Adrenal gland (tissue), 12 donors: ENCODE results near the gene TMA7. TPM values are rescaled to one million over a fixed set of nuclear protein-coding genes. Genes with fewer than 3 reads are reported as not detected.

Experiments
- DNase-seq, 7 donors: peaks; one replicate each; pipeline ENCODE4 v3.0.0-alpha.2; 2019 to 2020
- H3K27ac ChIP-seq, 5 donors: fragments of 200-600 bp; sonication (generic) in 4 of 5; 1 replicate in 3 of 5; 2 replicates in 2 of 5; pipeline versions ENCODE4 v1.5.1 to v1.8.0; 2016 to 2020; ENCODE audit warnings: mild to moderate bottlenecking in 1 of 5
- H3K27me3 ChIP-seq: fragments of 200-600 bp; 2 replicates; pipeline ENCODE4 v1.8.0; 2021
- H3K36me3 ChIP-seq, 2 donors: fragments of 200-600 bp; replicated peaks in 1 of 2; 1 replicate in 1 of 2; 2 replicates in 1 of 2; pipeline versions ENCODE4 v1.5.1 to v1.8.0; 2018 to 2022
- H3K4me1 ChIP-seq, 2 donors: fragments of 200-600 bp; replicated peaks in 1 of 2; 1 replicate in 1 of 2; 2 replicates in 1 of 2; pipeline versions ENCODE4 v1.5.1 to v1.8.0; 2018 to 2021
- H3K4me3 ChIP-seq, 4 donors: fragments of 200-600 bp; sonication (generic) in 3 of 4; one replicate each; pipeline ENCODE4 v1.5.1; 2016 to 2018
- H3K9me3 ChIP-seq, 3 donors: fragments of 200-600 bp; sonication (generic) in 1 of 3; replicated peaks in 1 of 3; 1 replicate in 2 of 3; 2 replicates in 1 of 3; pipeline versions ENCODE4 v1.5.1 to v1.8.0; 2016 to 2021
- CTCF ChIP-seq, 6 experiments: fragments of 450-650 bp in 4 of 6; fragments of 200-600 bp in 2 of 6; sonication (generic) in 1 of 6; IDR thresholded peaks; 1 replicate in 5 of 6; 2 replicates in 1 of 6; pipeline versions ENCODE4 v1.5.1 to v1.8.0; 2016 to 2021; ENCODE audit warnings: antibody characterized with exemption in 6 of 6, mild to moderate bottlenecking in 2 of 6, moderate library complexity in 1 of 6
- POLR2A ChIP-seq, 2 donors: fragments of 450-650 bp; IDR thresholded peaks; one replicate each; pipeline ENCODE4 v1.6.1; 2017; ENCODE audit warnings: antibody characterized with exemption in 2 of 2, mild to moderate bottlenecking in 2 of 2, moderate library complexity in 1 of 2
- WGBS, 4 donors: extraction: QIAGEN DNeasy Blood & Tissue Kit in 2 of 4; methylation state at CpG; one replicate each; pipeline versions ENCODE4 v1.1.5 to v1.1.7; 2013 to 2017; 5-methylcytosine and 5-hydroxymethylcytosine counted together
- intact Hi-C, 2 donors: fragments of 100-400 bp; cut with DNase I; formaldehyde crosslinking; loops; one replicate each; pipeline versions ENCODE4 v1.14.1 to v1.15.0; 2022 to 2023
- polyA plus RNA-seq, 3 donors: library from polyadenylated mRNA; stranded (reverse); fragments of 200-250 nt in 2 of 3; fragments of 350-450 nt in 1 of 3; fragmentation: Illumina TruSeq in 1 of 3; extraction: RNeasy Lipid Tissue Mini Kit (QIAGEN cat#74804) in 1 of 3; gene quantifications; one replicate each; pipeline ENCODE4 v1.2.3, GENCODE V29; 2013 to 2014
- total RNA-seq, 9 donors: library from RNA; depleted of rRNA in 4 of 9; stranded (reverse); fragments of >200 nt in 4 of 9; fragments of 120-200 nt in 1 of 9; fragmentation: NEBNext Ultra II Directional in 1 of 9; extraction: Animal tissue kit (Norgen Biotek cat#: 25700) in 1 of 9; gene quantifications; one replicate each; pipeline versions ENCODE4 v1.1.0 to v1.2.4, GENCODE V29; 2013 to 2023
- donor health status: healthy with polysubstance abuse.
- donor health status: Bipolar disorder and iron deficiency.
- donor health status: DM: yes; HTN: yes; CAD: no.
- donor health status: DM: no; HTN: no; CAD: no.
- donor health status: DM: no; HTN: no; CAD: no.
- donor health status: DM: yes; HTN: yes; CAD: no.

Gene TMA7
- total and polyA plus RNA-seq, 12 donors: 177 to 891 (median 284) TPM

- no peaks in the 10 kb centered on the region for H3K4me1 ChIP-seq
- H3K27me3 ChIP-seq: no peaks in the 10 kb centered on the region
- intact Hi-C loops: no loop called here
- H3K9me3 ChIP-seq: no peaks in the 10 kb centered on the region
- peak in 5 of 7 donors; percentile 6 to 43 (median 9) for DNase-seq
- H3K4me3 ChIP-seq: no peak overlapping the region
- peaks cover 0 to 15% of the 10 kb centered on the region in 2 donors for H3K36me3 ChIP-seq
- no peak overlapping the region for H3K27ac ChIP-seq
- 88 to 95% (median 93%) methylated on average over 19 to 31 of the region's 31 CpGs for WGBS, 4 donors
- no peak for TF ChIP-seq CTCF (IDR thresholded peaks at IDR 0.05)
- no peak for TF ChIP-seq POLR2A (IDR thresholded peaks at IDR 0.05)
Measured at GRCh38 chr3:48409291-48410201, 30.5 kb upstream of the TMA7 start.

- no peak for TF ChIP-seq CTCF (IDR thresholded peaks at IDR 0.05)
- Histone ChIP-seq H3K4me3 (no peak overlapping the region), H3K9me3 (no peaks in the 10 kb centered on the region), H3K4me1 (no peaks in the 10 kb centered on the region), H3K27me3 (no peaks in the 10 kb centered on the region), H3K36me3 (peaks cover 0 to 23% of the 10 kb centered on the region in 2 donors), H3K27ac (no peak overlapping the region)
- 89 to 98% (median 93%) methylated on average over 6 to 16 of the region's 16 CpGs for WGBS, 4 donors
- DNase-seq: peak in 3 of 7 donors; percentile 8 to 35 (median 8)
- intact Hi-C loops: no loop called here
Measured at GRCh38 chr3:48410205-48411040, 29.6 kb upstream of the TMA7 start.

GRCh38 chr3:48411041-48411588 is 28.9 kb upstream of the TMA7 start:
- intact Hi-C loops: no loop called here
- H3K36me3 ChIP-seq: peaks cover 0 to 29% of the 10 kb centered on the region in 2 donors

More at GRCh38 chr3:48411041-48411588, 28.9 kb upstream of the TMA7 start:
- peak in 1 of 7 donors; percentile 6 for DNase-seq
- Histone ChIP-seq H3K27ac (no peak overlapping the region), H3K4me3 (no peak overlapping the region), H3K9me3 (no peaks in the 10 kb centered on the region), H3K27me3 (no peaks in the 10 kb centered on the region), H3K4me1 (no peaks in the 10 kb centered on the region)
- TF ChIP-seq CTCF (IDR thresholded peaks at IDR 0.05): no peak
- no peak for TF ChIP-seq POLR2A (IDR thresholded peaks at IDR 0.05)
- WGBS, 4 donors: 87 to 95% (median 94%) methylated on average over 7 to 9 of the region's 9 CpGs
